Suprapubic skin (tissue), 4 donors: ENCODE data around the gene PTPRS. TPM values are rescaled to one million over a fixed set of nuclear protein-coding genes. Genes with fewer than 3 reads are reported as not detected.

Experiments used
- DNase-seq, 2 donors: peaks; one replicate each; pipeline ENCODE4 v3.0.0-alpha.2; 2019; ENCODE audit warnings: low spot score in 2 of 2
- H3K27ac ChIP-seq: fragments of 200-600 bp; sonication (generic); one replicate; pipeline ENCODE4 v1.5.1; 2019
- H3K27me3 ChIP-seq: fragments of 200-600 bp; sonication (generic); one replicate; pipeline ENCODE4 v1.5.1; 2019
- H3K36me3 ChIP-seq: fragments of 200-600 bp; sonication (generic); one replicate; pipeline ENCODE4 v1.5.1; 2019
- H3K4me1 ChIP-seq: fragments of 200-600 bp; sonication (generic); one replicate; pipeline ENCODE4 v1.5.1; 2019
- H3K4me3 ChIP-seq: fragments of 200-600 bp; sonication (generic); one replicate; pipeline ENCODE4 v1.5.1; 2019; ENCODE audit warnings: mild to moderate bottlenecking
- H3K9me3 ChIP-seq: fragments of 200-600 bp; sonication (generic); one replicate; pipeline ENCODE4 v1.5.1; 2019
- EP300 ChIP-seq: sonication (generic); formaldehyde crosslinking; IDR thresholded peaks from one replicate; pipeline ENCODE4 v1.6.1; 2017; ENCODE audit warnings: antibody characterized with exemption
- POLR2A ChIP-seq, 2 donors: fragments of 450-650 bp; IDR thresholded peaks; one replicate each; pipeline ENCODE4 v1.6.1; 2017; ENCODE audit warnings: antibody characterized with exemption in 2 of 2, mild to moderate bottlenecking in 2 of 2, moderate library complexity in 2 of 2
- POLR2AphosphoS5 ChIP-seq, 3 donors: sonication (generic); formaldehyde crosslinking; IDR thresholded peaks; one replicate each; pipeline ENCODE4 v1.6.1; 2017; ENCODE audit warnings: antibody characterized with exemption in 3 of 3
- WGBS: methylation state at CpG from one replicate; pipeline ENCODE4 v1.1.5; 2018; 5-methylcytosine and 5-hydroxymethylcytosine counted together
- total RNA-seq, 4 donors: library from RNA; depleted of rRNA; stranded (reverse); fragments of >200 nt; gene quantifications; one replicate each; pipeline ENCODE4 v1.1.0, GENCODE V29; 2016
- TF ChIP-seq, protein P1 (sequence below), 2 donors: fragments of 200-600 bp in 1 of 2; fragments of 450-650 bp in 1 of 2; sonication (generic) in 1 of 2; IDR thresholded peaks; one replicate each; pipeline ENCODE4 v1.5.1; 2016 to 2019; ENCODE audit warnings: antibody characterized with exemption in 2 of 2, mild to moderate bottlenecking in 1 of 2, moderate library complexity in 1 of 2

Gene PTPRS
- total RNA-seq, 4 donors from 2014 or later: 116 to 182 (median 159) TPM

DNA sequence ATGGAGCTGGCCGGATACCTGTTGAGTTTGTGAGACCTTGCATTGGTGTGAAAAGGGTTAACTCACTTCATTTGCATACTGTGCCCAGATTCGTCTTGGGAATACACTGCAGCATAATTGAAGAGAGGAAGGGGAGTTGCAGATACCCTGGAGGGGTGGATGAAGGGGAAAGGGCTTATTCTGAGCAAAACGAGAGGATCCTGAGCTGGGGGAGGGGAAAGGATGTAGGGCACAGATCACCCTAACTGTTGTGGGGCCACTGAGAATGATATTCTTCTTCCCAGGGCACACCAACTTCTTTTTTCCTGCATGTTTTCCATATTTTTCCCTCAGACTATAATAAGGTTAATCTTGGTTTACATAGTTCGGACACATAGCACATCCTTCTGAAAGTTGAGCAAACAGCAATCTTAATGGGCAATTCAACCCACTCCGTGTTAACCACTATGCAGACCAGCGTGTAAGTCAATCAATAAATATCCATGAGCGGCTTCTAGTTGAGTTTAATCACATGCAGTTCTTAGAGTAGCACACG is 11.7 kb upstream of the PTPRS start:
- Histone ChIP-seq H3K9me3 (no peaks in the 10 kb centered on the region), H3K27ac (no peak overlapping the region), H3K4me1 (no peaks in the 10 kb centered on the region), H3K4me3 (no peak overlapping the region), H3K36me3 (no peaks in the 10 kb centered on the region), H3K27me3 (peaks cover 16% of the 10 kb centered on the region)
- TF ChIP-seq, protein P1, sequence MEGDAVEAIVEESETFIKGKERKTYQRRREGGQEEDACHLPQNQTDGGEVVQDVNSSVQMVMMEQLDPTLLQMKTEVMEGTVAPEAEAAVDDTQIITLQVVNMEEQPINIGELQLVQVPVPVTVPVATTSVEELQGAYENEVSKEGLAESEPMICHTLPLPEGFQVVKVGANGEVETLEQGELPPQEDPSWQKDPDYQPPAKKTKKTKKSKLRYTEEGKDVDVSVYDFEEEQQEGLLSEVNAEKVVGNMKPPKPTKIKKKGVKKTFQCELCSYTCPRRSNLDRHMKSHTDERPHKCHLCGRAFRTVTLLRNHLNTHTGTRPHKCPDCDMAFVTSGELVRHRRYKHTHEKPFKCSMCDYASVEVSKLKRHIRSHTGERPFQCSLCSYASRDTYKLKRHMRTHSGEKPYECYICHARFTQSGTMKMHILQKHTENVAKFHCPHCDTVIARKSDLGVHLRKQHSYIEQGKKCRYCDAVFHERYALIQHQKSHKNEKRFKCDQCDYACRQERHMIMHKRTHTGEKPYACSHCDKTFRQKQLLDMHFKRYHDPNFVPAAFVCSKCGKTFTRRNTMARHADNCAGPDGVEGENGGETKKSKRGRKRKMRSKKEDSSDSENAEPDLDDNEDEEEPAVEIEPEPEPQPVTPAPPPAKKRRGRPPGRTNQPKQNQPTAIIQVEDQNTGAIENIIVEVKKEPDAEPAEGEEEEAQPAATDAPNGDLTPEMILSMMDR (IDR thresholded peaks at IDR 0.05): no peak
- 51% methylated on average over 8 of the region's 8 CpGs for whole genome bisulfite sequencing
- DNase-seq: no peak

DNA sequence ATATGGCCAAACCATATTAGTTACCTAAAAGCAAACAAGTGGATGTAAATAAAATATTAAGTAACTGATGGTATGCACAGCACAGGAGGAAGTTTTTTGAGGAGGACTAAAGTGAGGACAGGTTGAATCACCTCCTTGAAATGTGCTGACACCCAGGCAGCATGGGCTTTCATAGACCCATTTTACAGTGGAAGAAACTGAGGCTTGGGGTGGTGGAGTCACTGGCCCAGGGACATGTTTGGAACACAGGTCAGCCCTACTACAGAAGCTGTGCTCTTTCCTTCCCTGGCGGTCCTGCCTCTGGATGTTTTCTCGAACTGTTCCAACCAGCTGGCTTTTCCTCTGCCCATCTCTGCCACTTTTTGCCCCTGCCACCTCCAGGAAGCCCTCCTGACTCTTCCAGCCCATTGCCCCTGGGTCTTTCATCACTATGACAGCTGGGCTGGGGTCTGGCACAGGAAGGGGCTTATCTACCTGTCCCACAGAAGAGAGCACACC is 11.2 kb upstream of the PTPRS start:
- TF ChIP-seq POLR2AphosphoS5 (IDR thresholded peaks at IDR 0.05) (no peak), POLR2A (IDR thresholded peaks at IDR 0.05) (no peak), EP300 (no peak)
- TF ChIP-seq, protein P1 (IDR thresholded peaks at IDR 0.05): no peak
- Histone ChIP-seq H3K27ac (no peak overlapping the region), H3K4me3 (no peak overlapping the region), H3K4me1 (no peaks in the 10 kb centered on the region), H3K27me3 (peaks cover 16% of the 10 kb centered on the region), H3K9me3 (no peaks in the 10 kb centered on the region), H3K36me3 (no peaks in the 10 kb centered on the region)
- WGBS: 81% methylated on average over 2 of the region's 2 CpGs
- no peak for DNase-seq

DNA sequence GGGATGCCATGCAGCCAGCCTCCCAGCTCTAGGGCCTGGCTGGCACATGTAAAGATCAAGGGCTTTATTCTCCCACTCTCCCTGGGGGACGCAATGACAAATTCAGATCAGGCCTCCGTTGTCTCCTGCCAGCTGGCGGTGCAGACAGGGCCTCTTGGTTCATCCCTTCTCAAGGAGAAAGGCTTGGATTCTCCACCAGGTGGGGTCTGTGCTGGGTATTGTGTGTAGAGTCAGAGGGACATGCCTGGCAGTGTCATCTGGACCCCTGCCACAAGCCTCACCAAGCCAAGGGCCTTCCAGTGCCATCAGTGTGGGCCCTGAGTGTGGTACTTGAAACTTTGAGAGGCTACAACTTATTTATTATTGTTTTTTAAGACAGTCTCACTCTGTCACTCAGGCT is 8.4 kb upstream of the PTPRS start:
- H3K36me3 ChIP-seq: no peaks in the 10 kb centered on the region
- no peak overlapping the region for H3K27ac ChIP-seq
- peaks cover 5% of the 10 kb centered on the region for H3K27me3 ChIP-seq
- DNase-seq: no peak
- no peaks in the 10 kb centered on the region for H3K4me1 ChIP-seq
- TF ChIP-seq POLR2A (IDR thresholded peaks at IDR 0.05): no peak
- TF ChIP-seq, protein P1 (IDR thresholded peaks at IDR 0.05): no peak
- no peaks in the 10 kb centered on the region for H3K9me3 ChIP-seq
- no peak overlapping the region for H3K4me3 ChIP-seq
- WGBS: 60% methylated on average over 1 of the region's 3 CpGs

DNA sequence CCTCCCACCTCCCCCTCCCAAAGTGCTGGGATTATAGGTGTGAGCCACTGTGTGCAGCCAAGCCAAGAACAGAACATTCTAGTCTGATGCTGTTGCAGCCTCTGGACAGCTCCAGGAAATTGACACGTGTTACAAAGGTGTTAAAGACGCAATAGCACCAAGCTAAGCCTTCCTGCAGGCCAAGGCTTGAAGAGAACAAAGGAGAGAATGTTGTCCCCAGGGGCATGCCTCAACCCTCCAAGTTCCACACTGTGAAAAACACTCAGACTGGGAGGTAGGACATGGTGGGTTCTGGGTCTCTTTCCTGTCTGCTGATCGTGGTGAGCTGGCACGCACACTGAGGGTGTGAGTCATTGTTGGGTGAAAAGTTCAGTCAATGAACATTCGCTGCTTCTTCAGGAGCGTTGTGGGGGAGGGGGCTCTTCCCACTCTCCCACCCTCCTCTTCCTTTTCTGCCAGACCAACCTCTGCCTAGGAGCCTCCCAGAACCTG is 5.3 kb upstream of the PTPRS start:
- Histone ChIP-seq H3K36me3 (no peaks in the 10 kb centered on the region), H3K27me3 (peaks cover 1% of the 10 kb centered on the region), H3K9me3 (no peaks in the 10 kb centered on the region), H3K4me3 (no peak overlapping the region), H3K4me1 (peaks cover 1% of the 10 kb centered on the region), H3K27ac (no peak overlapping the region)
- no peak for DNase-seq
- TF ChIP-seq POLR2A (IDR thresholded peaks at IDR 0.05) (no peak), POLR2AphosphoS5 (IDR thresholded peaks at IDR 0.05) (no peak), EP300 (no peak)
- TF ChIP-seq, protein P1 (IDR thresholded peaks at IDR 0.05): no peak
- WGBS: 23% methylated on average over 6 of the region's 6 CpGs

DNA sequence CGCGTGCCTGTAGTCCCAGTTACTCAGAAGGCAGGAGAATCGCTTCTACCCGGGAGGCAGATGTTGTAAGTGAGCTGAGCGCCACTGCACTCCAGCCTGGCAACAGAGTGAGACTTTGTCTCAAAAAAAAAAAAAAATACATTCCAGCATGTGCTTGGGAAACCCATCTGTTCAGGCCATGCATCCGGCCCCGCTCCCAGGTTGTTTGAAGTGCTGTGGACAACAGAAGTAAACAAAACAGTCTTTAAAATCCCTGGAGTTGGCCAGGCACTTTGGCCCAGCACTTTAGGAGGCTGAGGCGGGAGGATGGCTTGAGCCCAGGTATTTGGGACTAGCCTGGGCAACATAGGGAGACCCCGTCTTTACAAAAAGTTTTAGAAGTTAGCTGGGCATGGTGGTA is 3.2 kb upstream of the PTPRS start:
- Histone ChIP-seq H3K4me3 (no peak overlapping the region), H3K4me1 (peaks cover 19% of the 10 kb centered on the region), H3K9me3 (no peaks in the 10 kb centered on the region), H3K27me3 (peaks cover 20% of the 10 kb centered on the region), H3K27ac (no peak overlapping the region), H3K36me3 (no peaks in the 10 kb centered on the region)
- no peak for DNase-seq
- TF ChIP-seq EP300 (no peak), POLR2A (IDR thresholded peaks at IDR 0.05) (no peak), POLR2AphosphoS5 (IDR thresholded peaks at IDR 0.05) (no peak)
- TF ChIP-seq, protein P1 (IDR thresholded peaks at IDR 0.05): no peak
- 46% methylated on average over 9 of the region's 9 CpGs for WGBS
